GM10266 (cell line): ENCODE measurements around the gene BARHL1.

Experiments used
- DNase-seq: peaks from one replicate; pipeline ENCODE4 v3.0.0; 2012; ENCODE audit errors: extremely low spot score
- CTCF ChIP-seq: IDR thresholded peaks from 2 replicates; pipeline ENCODE4 v1.5.1; 2012; ENCODE audit warnings: mild to moderate bottlenecking, low read depth; ENCODE audit not compliant: control insufficient read depth, insufficient read depth; ENCODE audit errors: missing control alignments

Gene BARHL1

GRCh38 chr9:132615774-132616173 is 33.4 kb downstream of the BARHL1 start:
- no peak for DNase-seq
- TF ChIP-seq CTCF, result no peak

- TF ChIP-seq CTCF, result no peak
- DNase-seq, result no peak
These were observed 34.3 kb downstream of the BARHL1 start for GRCh38 chr9:132616725-132617124.

- no peak for DNase-seq
- no peak for TF ChIP-seq CTCF
These were observed 39.8 kb downstream of the BARHL1 start for GRCh38 chr9:132622159-132622558.

GRCh38 chr9:132626285-132626684 is 43.9 kb downstream of the BARHL1 start:
- DNase-seq, result no peak
- no peak for TF ChIP-seq CTCF

GRCh38 chr9:132627106-132627505 is 44.7 kb downstream of the BARHL1 start:
- DNase-seq, result no peak
- TF ChIP-seq CTCF, result no peak

- TF ChIP-seq CTCF, result no peak
- DNase-seq, result no peak
These were observed 45.2 kb downstream of the BARHL1 start for GRCh38 chr9:132627594-132627993.

GRCh38 chr9:132628746-132629145 is 46.3 kb downstream of the BARHL1 start:
- TF ChIP-seq CTCF, result no peak
- no peak for DNase-seq
